Neural cell (in vitro differentiated cells): ENCODE results near the gene APBA2. TPM values are rescaled to one million over a fixed set of nuclear protein-coding genes. Genes with fewer than 3 reads are reported as not detected.
"Not testable (repeated sequence)": the region's sequence is repeated elsewhere in the genome, so short reads cannot be mapped to it uniquely, and the experiment has no call there.

Experiments used
- H2AFZ ChIP-seq: fragments of 200-600, 300-800 bp; sonication (generic), shearing (Covaris generic); 2 replicates; pipeline ENCODE4 v1.6.0; 2014; ENCODE audit warnings: low read depth, mild to moderate bottlenecking, antibody characterized with exemption, low read length, moderate library complexity
- H3F3A ChIP-seq: fragments of 200-600 bp; shearing (Covaris generic); 2 replicates; pipeline ENCODE4 v1.6.1; 2016; ENCODE audit warnings: mild to moderate bottlenecking, moderate library complexity, mixed read lengths, antibody characterized with exemption, low read length; ENCODE audit not compliant: insufficient read depth, poor library complexity, severe bottlenecking
- H3K27ac ChIP-seq: fragments of 200-600, 300-800 bp; sonication (generic), shearing (Covaris generic); 2 replicates; pipeline ENCODE4 v1.5.1; 2014; ENCODE audit warnings: mild to moderate bottlenecking, low read length, moderate library complexity
- H3K27me3 ChIP-seq: fragments of 300-800, 200-600 bp; sonication (generic), shearing (Covaris generic); 2 replicates; pipeline ENCODE4 v1.6.0; 2014; ENCODE audit warnings: mild to moderate bottlenecking, low read depth, low read length, moderate library complexity; ENCODE audit not compliant: insufficient read depth
- H3K36me3 ChIP-seq: fragments of 300-800, 200-600 bp; sonication (generic), shearing (Covaris generic); 2 replicates; pipeline ENCODE4 v1.5.1; 2014; ENCODE audit warnings: mild to moderate bottlenecking, antibody characterized with exemption, low read length, moderate library complexity; ENCODE audit not compliant: insufficient read depth
- H3K4me2 ChIP-seq: fragments of 300-800, 200-600 bp; sonication (generic), shearing (Covaris generic); 2 replicates; pipeline ENCODE4 v1.6.0; 2014; ENCODE audit warnings: mild to moderate bottlenecking, low read length
- H3K4me3 ChIP-seq: fragments of 300-800, 200-600 bp; sonication (generic), shearing (Covaris generic); 2 replicates; pipeline ENCODE4 v1.5.1; 2014; ENCODE audit warnings: mild to moderate bottlenecking, low read length, moderate library complexity
- H3K79me2 ChIP-seq: fragments of 200-600 bp; shearing (Covaris generic); replicated peaks from 2 replicates; pipeline ENCODE4 v1.6.0; 2014; ENCODE audit warnings: mild to moderate bottlenecking, low read length, moderate library complexity; ENCODE audit not compliant: insufficient read depth
- H3K9ac ChIP-seq: fragments of 300-800, 200-600 bp; sonication (generic), shearing (Covaris generic); 2 replicates; pipeline ENCODE4 v1.6.1; 2016; ENCODE audit warnings: mild to moderate bottlenecking, low read length, mixed read lengths
- H3K9me2 ChIP-seq: fragments of 200-600 bp; shearing (Covaris generic); 2 replicates; pipeline ENCODE4 v1.6.1; 2016; ENCODE audit warnings: mild to moderate bottlenecking, low read length, mixed read lengths; ENCODE audit not compliant: insufficient read depth
- H3K9me3 ChIP-seq: fragments of 200-600, 300-800 bp; sonication (generic), shearing (Covaris generic); 2 replicates; pipeline ENCODE4 v1.6.1; 2016; ENCODE audit warnings: mild to moderate bottlenecking, mixed run types, low read length, moderate library complexity, mixed read lengths
- H4K20me1 ChIP-seq: fragments of 200-600 bp; shearing (Covaris generic); 2 replicates; pipeline ENCODE4 v1.6.1; 2016; ENCODE audit warnings: mild to moderate bottlenecking, mixed run types; ENCODE audit not compliant: insufficient read depth
- EP300 ChIP-seq: fragments of 450-650 bp; conservative IDR thresholded peaks from 2 replicates; pipeline ENCODE4 v1.6.1; 2014; ENCODE audit warnings: antibody characterized with exemption, mild to moderate bottlenecking, moderate library complexity; ENCODE audit not compliant: poor library complexity, severe bottlenecking
- EZH2 ChIP-seq: fragments of 200-600, 300-800 bp; shearing (Covaris generic), sonication (generic); IDR thresholded peaks from 2 replicates; pipeline ENCODE4 v1.6.1; 2014; ENCODE audit warnings: antibody characterized with exemption, low read length, borderline replicate concordance, mild to moderate bottlenecking; ENCODE audit not compliant: insufficient read depth, poor library complexity, severe bottlenecking
- MXI1 ChIP-seq: fragments of 450-650 bp; conservative IDR thresholded peaks from 2 replicates; pipeline ENCODE4 v1.6.1; 2014; ENCODE audit warnings: antibody characterized with exemption, mild to moderate bottlenecking; ENCODE audit not compliant: poor library complexity, severe bottlenecking
- POLR2AphosphoS5 ChIP-seq: IDR thresholded peaks from 2 replicates; pipeline ENCODE4 v1.6.1; 2012
- RAD21 ChIP-seq: fragments of 450-650 bp; conservative IDR thresholded peaks from 2 replicates; pipeline ENCODE4 v1.6.1; 2014; ENCODE audit warnings: antibody characterized with exemption, mild to moderate bottlenecking, moderate library complexity
- SMC3 ChIP-seq: fragments of 450-650 bp; conservative IDR thresholded peaks from 2 replicates; pipeline ENCODE4 v1.6.1; 2014; ENCODE audit warnings: antibody characterized with exemption, mild to moderate bottlenecking, moderate library complexity; ENCODE audit not compliant: poor library complexity
- TAF1 ChIP-seq: IDR thresholded peaks from 2 replicates; pipeline ENCODE4 v1.6.1; 2012; ENCODE audit warnings: low read depth
- polyA plus RNA-seq: library from polyadenylated mRNA; depleted of rRNA; stranded (reverse); fragments of >200 nt; gene quantifications from 2 replicates; pipeline ENCODE4 v1.2.3, GENCODE V29; 2014
- TF ChIP-seq, protein P1 (sequence below): IDR thresholded peaks from 2 replicates; pipeline ENCODE4 v1.6.1; 2012; ENCODE audit warnings: borderline replicate concordance
- TF ChIP-seq, protein P2 (sequence below): fragments of 450-650 bp; IDR thresholded peaks from 2 replicates; pipeline ENCODE4 v1.5.1; 2014; ENCODE audit warnings: antibody characterized with exemption, mild to moderate bottlenecking, moderate library complexity; ENCODE audit not compliant: poor library complexity, severe bottlenecking

Gene APBA2
- polyA plus RNA-seq, 1 donor from 2014 or later, result 134 TPM

DNA sequence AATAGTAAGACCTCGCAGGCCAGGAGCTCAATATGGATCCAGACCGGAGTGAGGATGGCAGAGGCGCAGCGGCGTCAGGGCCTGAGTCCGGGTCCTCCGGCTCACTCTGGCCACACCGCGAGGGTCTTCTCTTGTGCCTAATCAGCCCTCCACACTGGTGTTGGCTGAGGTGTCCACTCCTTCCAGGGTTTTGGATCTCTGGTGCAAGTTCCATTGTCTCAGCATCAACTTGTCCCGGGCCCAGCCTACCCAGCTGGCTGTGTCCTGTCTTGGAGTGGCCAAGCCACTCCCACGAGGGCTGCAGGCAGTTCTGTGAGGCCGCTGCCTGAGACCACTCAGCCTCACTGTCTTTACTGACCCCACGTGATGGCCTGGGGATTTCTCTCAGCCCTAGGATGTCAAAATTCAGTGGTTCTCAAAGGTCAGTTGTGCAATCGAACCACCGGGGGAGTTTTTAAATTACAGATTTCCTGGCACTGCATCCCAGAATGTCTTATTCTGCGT, 24.7 kb upstream of the APBA2 start:
- no peaks in the 10 kb centered on the region for H3K36me3 ChIP-seq
- H2AFZ ChIP-seq, result no peak overlapping the region
- no peak overlapping the region for H3K27ac ChIP-seq
- no peaks in the 10 kb centered on the region for H3K79me2 ChIP-seq
- no peak overlapping the region for H3K9ac ChIP-seq
- H3K4me3 ChIP-seq, result no peak overlapping the region
- no peaks in the 10 kb centered on the region for H4K20me1 ChIP-seq
- no peak overlapping the region for H3K4me2 ChIP-seq
- H3K27me3 ChIP-seq, result no peaks in the 10 kb centered on the region
- no peaks in the 10 kb centered on the region for H3K9me3 ChIP-seq
- no peaks in the 10 kb centered on the region for H3K9me2 ChIP-seq
- no peaks in the 10 kb centered on the region for H3F3A ChIP-seq
- TF ChIP-seq TAF1, result no peak
- TF ChIP-seq EP300, result no peak
- no peak for TF ChIP-seq EZH2
- TF ChIP-seq, protein P1, sequence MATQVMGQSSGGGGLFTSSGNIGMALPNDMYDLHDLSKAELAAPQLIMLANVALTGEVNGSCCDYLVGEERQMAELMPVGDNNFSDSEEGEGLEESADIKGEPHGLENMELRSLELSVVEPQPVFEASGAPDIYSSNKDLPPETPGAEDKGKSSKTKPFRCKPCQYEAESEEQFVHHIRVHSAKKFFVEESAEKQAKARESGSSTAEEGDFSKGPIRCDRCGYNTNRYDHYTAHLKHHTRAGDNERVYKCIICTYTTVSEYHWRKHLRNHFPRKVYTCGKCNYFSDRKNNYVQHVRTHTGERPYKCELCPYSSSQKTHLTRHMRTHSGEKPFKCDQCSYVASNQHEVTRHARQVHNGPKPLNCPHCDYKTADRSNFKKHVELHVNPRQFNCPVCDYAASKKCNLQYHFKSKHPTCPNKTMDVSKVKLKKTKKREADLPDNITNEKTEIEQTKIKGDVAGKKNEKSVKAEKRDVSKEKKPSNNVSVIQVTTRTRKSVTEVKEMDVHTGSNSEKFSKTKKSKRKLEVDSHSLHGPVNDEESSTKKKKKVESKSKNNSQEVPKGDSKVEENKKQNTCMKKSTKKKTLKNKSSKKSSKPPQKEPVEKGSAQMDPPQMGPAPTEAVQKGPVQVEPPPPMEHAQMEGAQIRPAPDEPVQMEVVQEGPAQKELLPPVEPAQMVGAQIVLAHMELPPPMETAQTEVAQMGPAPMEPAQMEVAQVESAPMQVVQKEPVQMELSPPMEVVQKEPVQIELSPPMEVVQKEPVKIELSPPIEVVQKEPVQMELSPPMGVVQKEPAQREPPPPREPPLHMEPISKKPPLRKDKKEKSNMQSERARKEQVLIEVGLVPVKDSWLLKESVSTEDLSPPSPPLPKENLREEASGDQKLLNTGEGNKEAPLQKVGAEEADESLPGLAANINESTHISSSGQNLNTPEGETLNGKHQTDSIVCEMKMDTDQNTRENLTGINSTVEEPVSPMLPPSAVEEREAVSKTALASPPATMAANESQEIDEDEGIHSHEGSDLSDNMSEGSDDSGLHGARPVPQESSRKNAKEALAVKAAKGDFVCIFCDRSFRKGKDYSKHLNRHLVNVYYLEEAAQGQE, result no peak
- no peak for TF ChIP-seq MXI1
- TF ChIP-seq, protein P2, sequence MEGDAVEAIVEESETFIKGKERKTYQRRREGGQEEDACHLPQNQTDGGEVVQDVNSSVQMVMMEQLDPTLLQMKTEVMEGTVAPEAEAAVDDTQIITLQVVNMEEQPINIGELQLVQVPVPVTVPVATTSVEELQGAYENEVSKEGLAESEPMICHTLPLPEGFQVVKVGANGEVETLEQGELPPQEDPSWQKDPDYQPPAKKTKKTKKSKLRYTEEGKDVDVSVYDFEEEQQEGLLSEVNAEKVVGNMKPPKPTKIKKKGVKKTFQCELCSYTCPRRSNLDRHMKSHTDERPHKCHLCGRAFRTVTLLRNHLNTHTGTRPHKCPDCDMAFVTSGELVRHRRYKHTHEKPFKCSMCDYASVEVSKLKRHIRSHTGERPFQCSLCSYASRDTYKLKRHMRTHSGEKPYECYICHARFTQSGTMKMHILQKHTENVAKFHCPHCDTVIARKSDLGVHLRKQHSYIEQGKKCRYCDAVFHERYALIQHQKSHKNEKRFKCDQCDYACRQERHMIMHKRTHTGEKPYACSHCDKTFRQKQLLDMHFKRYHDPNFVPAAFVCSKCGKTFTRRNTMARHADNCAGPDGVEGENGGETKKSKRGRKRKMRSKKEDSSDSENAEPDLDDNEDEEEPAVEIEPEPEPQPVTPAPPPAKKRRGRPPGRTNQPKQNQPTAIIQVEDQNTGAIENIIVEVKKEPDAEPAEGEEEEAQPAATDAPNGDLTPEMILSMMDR, result no peak
- no peak for TF ChIP-seq POLR2AphosphoS5
- TF ChIP-seq RAD21, result no peak
- no peak for TF ChIP-seq SMC3

DNA sequence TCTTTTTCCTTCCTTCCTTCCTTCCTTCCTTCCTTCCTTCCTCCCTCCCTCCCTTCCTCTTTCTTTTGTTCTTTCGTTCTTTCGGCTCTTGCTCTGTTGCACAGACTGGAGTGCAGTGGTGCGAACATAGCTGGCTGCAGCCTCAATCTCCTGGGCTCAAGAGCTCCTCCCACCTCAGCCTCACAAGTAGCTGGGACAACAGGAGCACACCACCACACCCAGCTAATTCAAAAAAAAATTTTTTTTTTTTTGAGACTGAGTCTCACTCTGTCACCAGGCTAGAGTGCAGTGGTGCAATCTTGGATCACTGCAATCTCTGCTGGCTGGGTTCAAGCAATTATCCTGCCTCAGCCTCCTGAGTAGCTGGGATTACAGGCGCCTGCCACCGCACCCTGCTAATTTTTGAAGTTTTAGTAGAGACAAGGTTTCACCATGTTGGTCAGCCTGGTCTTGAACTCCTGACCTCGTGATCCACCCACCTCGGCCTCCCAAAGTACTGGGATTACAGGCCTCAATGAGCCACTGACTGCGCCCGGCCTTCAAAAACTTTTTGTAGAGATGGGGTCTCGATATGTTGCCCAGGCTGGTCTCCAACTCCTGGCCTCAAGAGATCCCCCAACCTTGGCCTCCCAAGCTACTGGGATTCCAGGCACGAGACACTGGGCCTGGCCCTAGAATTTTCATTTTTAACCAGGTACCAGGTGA, 24.0 kb upstream of the APBA2 start:
- not testable (repeated sequence) for H3K79me2 ChIP-seq, H2AFZ ChIP-seq, H3K4me3 ChIP-seq, H3K27me3 ChIP-seq, H3K9me3 ChIP-seq, H3K4me2 ChIP-seq, H3K9ac ChIP-seq, H3K36me3 ChIP-seq, H3F3A ChIP-seq, H4K20me1 ChIP-seq, H3K27ac ChIP-seq, H3K9me2 ChIP-seq
